ENCODE measurements around the gene CDC73.
"Not testable (repeated sequence)": the region's sequence is repeated elsewhere in the genome, so short reads cannot be mapped to it uniquely, and the experiment has no call there.

The CDC73 gene

GRCh38 chr1:193181985-193182384 lies 60.2 kb downstream of the CDC73 start:
- DNase-seq: no peak

GRCh38 chr1:193183019-193183627 lies 61.3 kb downstream of the CDC73 start:
- DNase-seq: peak; percentile 63

GRCh38 chr1:193184776-193185175 lies 62.9 kb downstream of the CDC73 start:
- DNase-seq: no peak

- no peak for DNase-seq
Measured at GRCh38 chr1:193185211-193185610, 63.4 kb downstream of the CDC73 start.

GRCh38 chr1:193185901-193186731 lies 64.3 kb downstream of the CDC73 start, which contains the start of gene B3GALT2:
B3GALT2 (minus strand) TSS chr1:193186613; CDS start chr1:193181562, 5,051 bp downstream.
- no peak for DNase-seq

- DNase-seq: no peak
Measured at GRCh38 chr1:193187114-193187513, 65.3 kb downstream of the CDC73 start.

GRCh38 chr1:193188915-193189314 lies 67.1 kb downstream of the CDC73 start:
- not testable (repeated sequence) for DNase-seq

GRCh38 chr1:193189442-193190095 lies 67.7 kb downstream of the CDC73 start:
- no peak for DNase-seq

GRCh38 chr1:193190096-193190744 lies 68.4 kb downstream of the CDC73 start:
- no peak for DNase-seq

GRCh38 chr1:193192586-193192985 lies 70.8 kb downstream of the CDC73 start:
- no peak for DNase-seq

GRCh38 chr1:193199940-193200339 lies 78.1 kb downstream of the CDC73 start:
- DNase-seq: no peak

- DNase-seq: no peak
Measured at GRCh38 chr1:193201021-193201420, 79.2 kb downstream of the CDC73 start.

GRCh38 chr1:193210996-193211395 lies 89.2 kb downstream of the CDC73 start:
- no peak for DNase-seq

- DNase-seq: no peak
Measured at GRCh38 chr1:193211539-193211938, 89.7 kb downstream of the CDC73 start.

- no peak for DNase-seq
Measured at GRCh38 chr1:193212637-193213036, 90.8 kb downstream of the CDC73 start.

- DNase-seq: no peak
Measured at GRCh38 chr1:193213998-193214397, 92.2 kb downstream of the CDC73 start.

- DNase-seq: no peak
Measured at GRCh38 chr1:193216920-193217319, 95.1 kb downstream of the CDC73 start.

GRCh38 chr1:193219391-193219790 lies 97.6 kb downstream of the CDC73 start:
- no peak for DNase-seq

- DNase-seq: no peak
Measured at GRCh38 chr1:193221651-193222050, 99.8 kb downstream of the CDC73 start.

- no peak for DNase-seq
Measured at GRCh38 chr1:193222056-193222615, 100.3 kb downstream of the CDC73 start.

- no peak for DNase-seq
Measured at GRCh38 chr1:193229136-193229535, 107.3 kb downstream of the CDC73 start.

- not testable (repeated sequence) for DNase-seq
Measured at GRCh38 chr1:193231146-193231545, 109.3 kb downstream of the CDC73 start.

GRCh38 chr1:193234530-193234929 lies 112.7 kb downstream of the CDC73 start:
- DNase-seq: no peak

All from RPMI8226 (cell line).